Spleen (tissue), 7 donors: ENCODE results near the gene RNF150.

Experiments used
- POLR2A ChIP-seq, 3 donors: fragments of 450-650 bp; IDR thresholded peaks; one replicate each; pipeline ENCODE4 v1.5.1; 2017; ENCODE audit warnings: antibody characterized with exemption in 3 of 3, mild to moderate bottlenecking in 1 of 3
- POLR2AphosphoS5 ChIP-seq, 3 donors: sonication (generic); formaldehyde crosslinking; IDR thresholded peaks; one replicate each; pipeline ENCODE4 v1.5.1; 2017; ENCODE audit warnings: antibody characterized with exemption in 3 of 3
- TF ChIP-seq, protein P1 (sequence below), 11 experiments: fragments of 200-600 bp in 7 of 11; fragments of 450-650 bp in 4 of 11; sonication (generic) in 4 of 11; IDR thresholded peaks in 8 of 11; conservative IDR thresholded peaks in 3 of 11; 1 replicate in 7 of 11; 2 replicates in 4 of 11; pipeline versions ENCODE4 v1.4.0 to v1.8.0; 2016 to 2021; ENCODE audit warnings: antibody characterized with exemption in 11 of 11, inconsistent platforms in 4 of 11, mild to moderate bottlenecking in 1 of 11
- donor health status: DM: no; HTN: no; CAD: no; lungs with moderate emphysema.
- donor health status: DM: no; HTN: no; CAD: no.
- donor health status: DM: no; HTN: no; CAD: no.

DNA sequence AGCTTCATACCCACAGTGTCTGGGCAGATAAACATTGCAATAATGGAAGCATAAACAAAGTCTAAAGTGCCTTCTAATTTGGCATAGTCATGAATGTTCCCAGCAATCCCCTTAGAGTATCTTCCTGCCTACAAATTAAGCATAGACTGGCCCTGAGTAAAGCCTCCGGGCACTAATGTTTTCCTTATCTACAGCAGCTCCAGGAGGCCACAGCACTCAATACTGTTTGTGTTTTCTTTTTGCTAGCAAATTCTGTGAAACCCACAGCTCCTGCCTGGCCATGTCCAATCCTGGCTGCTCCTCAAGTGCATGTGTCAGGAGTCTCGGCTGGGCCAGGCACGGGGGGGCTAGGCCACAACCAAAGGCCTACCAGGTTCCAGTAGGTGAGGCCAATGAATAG, 274.4 kb downstream of the RNF150 start:
- TF ChIP-seq, protein P1, sequence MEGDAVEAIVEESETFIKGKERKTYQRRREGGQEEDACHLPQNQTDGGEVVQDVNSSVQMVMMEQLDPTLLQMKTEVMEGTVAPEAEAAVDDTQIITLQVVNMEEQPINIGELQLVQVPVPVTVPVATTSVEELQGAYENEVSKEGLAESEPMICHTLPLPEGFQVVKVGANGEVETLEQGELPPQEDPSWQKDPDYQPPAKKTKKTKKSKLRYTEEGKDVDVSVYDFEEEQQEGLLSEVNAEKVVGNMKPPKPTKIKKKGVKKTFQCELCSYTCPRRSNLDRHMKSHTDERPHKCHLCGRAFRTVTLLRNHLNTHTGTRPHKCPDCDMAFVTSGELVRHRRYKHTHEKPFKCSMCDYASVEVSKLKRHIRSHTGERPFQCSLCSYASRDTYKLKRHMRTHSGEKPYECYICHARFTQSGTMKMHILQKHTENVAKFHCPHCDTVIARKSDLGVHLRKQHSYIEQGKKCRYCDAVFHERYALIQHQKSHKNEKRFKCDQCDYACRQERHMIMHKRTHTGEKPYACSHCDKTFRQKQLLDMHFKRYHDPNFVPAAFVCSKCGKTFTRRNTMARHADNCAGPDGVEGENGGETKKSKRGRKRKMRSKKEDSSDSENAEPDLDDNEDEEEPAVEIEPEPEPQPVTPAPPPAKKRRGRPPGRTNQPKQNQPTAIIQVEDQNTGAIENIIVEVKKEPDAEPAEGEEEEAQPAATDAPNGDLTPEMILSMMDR (IDR thresholded peaks at IDR 0.05 in 8 of 11, conservative IDR thresholded peaks at IDR 0.05 in 3 of 11): no peak
- TF ChIP-seq POLR2AphosphoS5 (IDR thresholded peaks at IDR 0.05) (no peak), POLR2A (IDR thresholded peaks at IDR 0.05) (no peak)
